ENCODE measurements around the gene SEC11A.

DNA sequence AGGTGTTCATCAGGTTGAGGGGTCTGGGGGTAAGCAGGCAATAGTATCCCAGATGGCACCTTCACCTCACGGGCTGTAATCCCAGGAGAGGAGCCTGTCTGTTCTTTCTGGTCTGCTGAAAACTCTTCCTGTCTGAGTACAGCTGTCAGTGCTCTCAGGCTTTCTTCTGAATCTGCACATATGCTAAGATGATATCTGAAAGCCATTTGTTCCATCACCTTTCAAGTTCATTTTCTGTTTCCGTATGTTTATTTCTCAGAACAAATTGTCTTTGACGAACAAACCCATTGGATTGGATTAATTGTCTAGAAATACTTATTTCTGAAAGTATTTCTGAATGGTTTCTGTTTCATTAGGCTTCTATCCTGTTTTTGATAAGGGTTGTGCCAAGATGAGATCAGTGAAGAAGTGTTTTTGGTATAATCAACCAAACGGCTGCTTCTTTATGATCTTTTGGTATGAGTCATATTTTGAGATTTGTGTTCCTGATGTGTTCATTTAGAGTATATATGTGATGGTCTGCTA, 45.7 kb upstream of the SEC11A start:
- TF ChIP-seq EP300 (IDR thresholded peaks at IDR 0.05; ENCODE audit: borderline replicate concordance) (no peak), YY1 (IDR thresholded peaks at IDR 0.05; ENCODE audit: low read depth) (no peak), EGR1 (IDR thresholded peaks at IDR 0.05) (no peak)
- TF ChIP-seq, protein P1, sequence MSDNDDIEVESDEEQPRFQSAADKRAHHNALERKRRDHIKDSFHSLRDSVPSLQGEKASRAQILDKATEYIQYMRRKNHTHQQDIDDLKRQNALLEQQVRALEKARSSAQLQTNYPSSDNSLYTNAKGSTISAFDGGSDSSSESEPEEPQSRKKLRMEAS (IDR thresholded peaks at IDR 0.05) = no peak
